ENCODE measurements around the gene SHROOM3.
A peak's percentile ranks its signal among the peaks of the same experiment; 100 is the strongest.

The SHROOM3 gene

GRCh38 chr4:76801621-76802235, 366.7 kb downstream of the SHROOM3 start:
- Histone ChIP-seq H3K27me3 (ENCODE audit: control insufficient read depth, insufficient read depth, low read length) (peaks cover 9% of the 10 kb centered on the region), H3K4me3 (ENCODE audit: low read depth, low read length) (peak overlapping the region; percentile 65), H3K9me3 (ENCODE audit: control insufficient read depth, insufficient read depth, low read length) (no peaks in the 10 kb centered on the region), H3K4me1 (ENCODE audit: control insufficient read depth, insufficient read depth, low read length) (peaks cover 13% of the 10 kb centered on the region), H3K36me3 (ENCODE audit: control insufficient read depth, insufficient read depth, low read length) (no peaks in the 10 kb centered on the region), H3K9ac (ENCODE audit: low read depth, low read length) (peak overlapping the region; percentile 62)

- H3K9ac ChIP-seq (ENCODE audit: low read depth, low read length): peak overlapping the region; percentile 62
- no peaks in the 10 kb centered on the region for H3K9me3 ChIP-seq (ENCODE audit: control insufficient read depth, insufficient read depth, low read length)
- H3K27me3 ChIP-seq (ENCODE audit: control insufficient read depth, insufficient read depth, low read length): peaks cover 9% of the 10 kb centered on the region
- peaks cover 13% of the 10 kb centered on the region for H3K4me1 ChIP-seq (ENCODE audit: control insufficient read depth, insufficient read depth, low read length)
- H3K36me3 ChIP-seq (ENCODE audit: control insufficient read depth, insufficient read depth, low read length): no peaks in the 10 kb centered on the region
- peak overlapping the region; percentile 65 for H3K4me3 ChIP-seq (ENCODE audit: low read depth, low read length)
Observed at GRCh38 chr4:76802236-76803021, 367.4 kb downstream of the SHROOM3 start.

GRCh38 chr4:76803522-76803921, 368.5 kb downstream of the SHROOM3 start:
- Histone ChIP-seq H3K9me3 (ENCODE audit: control insufficient read depth, insufficient read depth, low read length) (no peaks in the 10 kb centered on the region), H3K4me1 (ENCODE audit: control insufficient read depth, insufficient read depth, low read length) (peaks cover 13% of the 10 kb centered on the region), H3K36me3 (ENCODE audit: control insufficient read depth, insufficient read depth, low read length) (no peaks in the 10 kb centered on the region), H3K9ac (ENCODE audit: low read depth, low read length) (no peak overlapping the region), H3K27me3 (ENCODE audit: control insufficient read depth, insufficient read depth, low read length) (peaks cover 9% of the 10 kb centered on the region), H3K4me3 (ENCODE audit: low read depth, low read length) (no peak overlapping the region)

GRCh38 chr4:76804096-76804495, 369.1 kb downstream of the SHROOM3 start:
- H3K27me3 ChIP-seq (ENCODE audit: control insufficient read depth, insufficient read depth, low read length): peaks cover 9% of the 10 kb centered on the region
- no peak overlapping the region for H3K9ac ChIP-seq (ENCODE audit: low read depth, low read length)
- no peak overlapping the region for H3K4me3 ChIP-seq (ENCODE audit: low read depth, low read length)
- no peaks in the 10 kb centered on the region for H3K36me3 ChIP-seq (ENCODE audit: control insufficient read depth, insufficient read depth, low read length)
- no peaks in the 10 kb centered on the region for H3K9me3 ChIP-seq (ENCODE audit: control insufficient read depth, insufficient read depth, low read length)
- peaks cover 13% of the 10 kb centered on the region for H3K4me1 ChIP-seq (ENCODE audit: control insufficient read depth, insufficient read depth, low read length)

- H3K4me1 ChIP-seq (ENCODE audit: control insufficient read depth, insufficient read depth, low read length): peaks cover 13% of the 10 kb centered on the region
- no peaks in the 10 kb centered on the region for H3K36me3 ChIP-seq (ENCODE audit: control insufficient read depth, insufficient read depth, low read length)
Observed at GRCh38 chr4:76806346-76806745, 371.3 kb downstream of the SHROOM3 start.

GRCh38 chr4:76806757-76807156, 371.7 kb downstream of the SHROOM3 start:
- H3K9ac ChIP-seq (ENCODE audit: low read depth, low read length): no peak overlapping the region

More at GRCh38 chr4:76806346-76806745, 371.3 kb downstream of the SHROOM3 start:
- peaks cover 2% of the 10 kb centered on the region for H3K27me3 ChIP-seq (ENCODE audit: control insufficient read depth, insufficient read depth, low read length)
- H3K4me3 ChIP-seq (ENCODE audit: low read depth, low read length): no peak overlapping the region
- no peak overlapping the region for H3K9ac ChIP-seq (ENCODE audit: low read depth, low read length)
- no peaks in the 10 kb centered on the region for H3K9me3 ChIP-seq (ENCODE audit: control insufficient read depth, insufficient read depth, low read length)

GRCh38 chr4:76809594-76810305, 374.7 kb downstream of the SHROOM3 start:
- H3K27me3 ChIP-seq (ENCODE audit: control insufficient read depth, insufficient read depth, low read length): no peaks in the 10 kb centered on the region
- peaks cover 3% of the 10 kb centered on the region for H3K4me1 ChIP-seq (ENCODE audit: control insufficient read depth, insufficient read depth, low read length)
- no peak overlapping the region for H3K4me3 ChIP-seq (ENCODE audit: low read depth, low read length)
- no peak overlapping the region for H3K9ac ChIP-seq (ENCODE audit: low read depth, low read length)
- H3K9me3 ChIP-seq (ENCODE audit: control insufficient read depth, insufficient read depth, low read length): no peaks in the 10 kb centered on the region
- no peaks in the 10 kb centered on the region for H3K36me3 ChIP-seq (ENCODE audit: control insufficient read depth, insufficient read depth, low read length)

More at GRCh38 chr4:76806757-76807156, 371.7 kb downstream of the SHROOM3 start:
- H3K36me3 ChIP-seq (ENCODE audit: control insufficient read depth, insufficient read depth, low read length): no peaks in the 10 kb centered on the region
- peaks cover 13% of the 10 kb centered on the region for H3K4me1 ChIP-seq (ENCODE audit: control insufficient read depth, insufficient read depth, low read length)
- H3K4me3 ChIP-seq (ENCODE audit: low read depth, low read length): no peak overlapping the region
- H3K27me3 ChIP-seq (ENCODE audit: control insufficient read depth, insufficient read depth, low read length): peaks cover 2% of the 10 kb centered on the region
- no peaks in the 10 kb centered on the region for H3K9me3 ChIP-seq (ENCODE audit: control insufficient read depth, insufficient read depth, low read length)

- Histone ChIP-seq H3K9ac (ENCODE audit: low read depth, low read length) (no peak overlapping the region), H3K4me1 (ENCODE audit: control insufficient read depth, insufficient read depth, low read length) (peaks cover 3% of the 10 kb centered on the region), H3K4me3 (ENCODE audit: low read depth, low read length) (no peak overlapping the region), H3K9me3 (ENCODE audit: control insufficient read depth, insufficient read depth, low read length) (no peaks in the 10 kb centered on the region), H3K36me3 (ENCODE audit: control insufficient read depth, insufficient read depth, low read length) (no peaks in the 10 kb centered on the region), H3K27me3 (ENCODE audit: control insufficient read depth, insufficient read depth, low read length) (no peaks in the 10 kb centered on the region)
Observed at GRCh38 chr4:76811604-76812412, 376.8 kb downstream of the SHROOM3 start.

- Histone ChIP-seq H3K36me3 (ENCODE audit: control insufficient read depth, insufficient read depth, low read length) (no peaks in the 10 kb centered on the region), H3K4me3 (ENCODE audit: low read depth, low read length) (no peak overlapping the region), H3K27me3 (ENCODE audit: control insufficient read depth, insufficient read depth, low read length) (no peaks in the 10 kb centered on the region), H3K9ac (ENCODE audit: low read depth, low read length) (no peak overlapping the region), H3K9me3 (ENCODE audit: control insufficient read depth, insufficient read depth, low read length) (no peaks in the 10 kb centered on the region), H3K4me1 (ENCODE audit: control insufficient read depth, insufficient read depth, low read length) (peaks cover 3% of the 10 kb centered on the region)
Observed at GRCh38 chr4:76813070-76813469, 378.0 kb downstream of the SHROOM3 start.

GRCh38 chr4:76821641-76822040, 386.6 kb downstream of the SHROOM3 start:
- no peaks in the 10 kb centered on the region for H3K4me1 ChIP-seq (ENCODE audit: control insufficient read depth, insufficient read depth, low read length)
- H3K4me3 ChIP-seq (ENCODE audit: low read depth, low read length): no peak overlapping the region
- no peak overlapping the region for H3K9ac ChIP-seq (ENCODE audit: low read depth, low read length)
- no peaks in the 10 kb centered on the region for H3K36me3 ChIP-seq (ENCODE audit: control insufficient read depth, insufficient read depth, low read length)
- H3K27me3 ChIP-seq (ENCODE audit: control insufficient read depth, insufficient read depth, low read length): no peaks in the 10 kb centered on the region
- H3K9me3 ChIP-seq (ENCODE audit: control insufficient read depth, insufficient read depth, low read length): no peaks in the 10 kb centered on the region

- Histone ChIP-seq H3K9ac (ENCODE audit: low read depth, low read length) (no peak overlapping the region), H3K4me3 (ENCODE audit: low read depth, low read length) (no peak overlapping the region), H3K9me3 (ENCODE audit: control insufficient read depth, insufficient read depth, low read length) (no peaks in the 10 kb centered on the region), H3K4me1 (ENCODE audit: control insufficient read depth, insufficient read depth, low read length) (no peaks in the 10 kb centered on the region), H3K36me3 (ENCODE audit: control insufficient read depth, insufficient read depth, low read length) (no peaks in the 10 kb centered on the region), H3K27me3 (ENCODE audit: control insufficient read depth, insufficient read depth, low read length) (no peaks in the 10 kb centered on the region)
Observed at GRCh38 chr4:76822303-76822702, 387.3 kb downstream of the SHROOM3 start.
